ENCODE measurements around the gene CEP95.

DNA sequence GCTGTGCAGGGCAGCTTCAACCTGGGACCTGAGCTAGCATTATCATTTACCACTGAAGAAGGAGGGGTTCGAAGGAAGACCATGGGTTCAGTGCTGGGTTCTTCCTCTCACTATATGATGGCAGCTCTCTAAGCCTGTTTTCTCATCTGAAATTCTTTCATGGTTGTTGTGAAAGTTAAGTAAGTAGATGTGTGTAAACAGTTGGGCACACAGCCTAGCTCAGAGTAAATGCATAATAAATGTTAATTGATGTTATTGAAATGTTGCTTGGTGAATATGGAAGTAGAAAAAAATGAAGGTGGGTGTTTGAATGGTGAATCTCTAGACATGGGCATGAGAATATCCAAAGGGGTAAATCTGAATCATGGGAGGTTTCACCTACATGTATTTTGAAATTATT lies 9.1 kb downstream of the CEP95 start:
- TF ChIP-seq, protein P1, sequence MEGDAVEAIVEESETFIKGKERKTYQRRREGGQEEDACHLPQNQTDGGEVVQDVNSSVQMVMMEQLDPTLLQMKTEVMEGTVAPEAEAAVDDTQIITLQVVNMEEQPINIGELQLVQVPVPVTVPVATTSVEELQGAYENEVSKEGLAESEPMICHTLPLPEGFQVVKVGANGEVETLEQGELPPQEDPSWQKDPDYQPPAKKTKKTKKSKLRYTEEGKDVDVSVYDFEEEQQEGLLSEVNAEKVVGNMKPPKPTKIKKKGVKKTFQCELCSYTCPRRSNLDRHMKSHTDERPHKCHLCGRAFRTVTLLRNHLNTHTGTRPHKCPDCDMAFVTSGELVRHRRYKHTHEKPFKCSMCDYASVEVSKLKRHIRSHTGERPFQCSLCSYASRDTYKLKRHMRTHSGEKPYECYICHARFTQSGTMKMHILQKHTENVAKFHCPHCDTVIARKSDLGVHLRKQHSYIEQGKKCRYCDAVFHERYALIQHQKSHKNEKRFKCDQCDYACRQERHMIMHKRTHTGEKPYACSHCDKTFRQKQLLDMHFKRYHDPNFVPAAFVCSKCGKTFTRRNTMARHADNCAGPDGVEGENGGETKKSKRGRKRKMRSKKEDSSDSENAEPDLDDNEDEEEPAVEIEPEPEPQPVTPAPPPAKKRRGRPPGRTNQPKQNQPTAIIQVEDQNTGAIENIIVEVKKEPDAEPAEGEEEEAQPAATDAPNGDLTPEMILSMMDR (conservative IDR thresholded peaks at IDR 0.05), result no peak
- no peak for TF ChIP-seq EZH2 (IDR thresholded peaks at IDR 0.05; ENCODE audit: low read depth)

Data from PC-9 (cell line).